ENCODE data around the gene ASAP2. TPM values are rescaled to one million over a fixed set of nuclear protein-coding genes. Genes with fewer than 3 reads are reported as not detected.

Gene ASAP2
- total RNA-seq, 1 experiment from 2014 or later: not detected

DNA sequence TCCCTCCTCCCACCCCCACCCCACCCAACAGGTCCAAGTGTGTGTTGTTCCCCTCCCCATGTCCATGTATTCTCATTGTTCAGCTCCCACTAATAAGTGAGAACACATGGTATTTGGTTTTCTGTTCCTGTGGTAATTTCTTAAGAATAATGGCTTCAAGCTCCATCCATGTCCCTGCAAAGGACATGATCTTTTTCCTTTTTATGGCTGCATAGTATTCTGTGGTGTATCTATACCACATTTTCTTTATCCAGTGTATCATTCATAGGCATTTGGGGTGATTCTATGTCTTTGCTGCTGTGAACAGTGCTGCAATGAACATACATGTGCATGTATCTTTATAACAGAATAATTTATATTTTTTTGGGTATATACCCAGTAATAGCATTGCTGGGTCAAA lies 12.3 kb upstream of the ASAP2 start:
- H2AFZ ChIP-seq (ENCODE audit: low read length): no peak overlapping the region
- no peak overlapping the region for H3K27ac ChIP-seq (ENCODE audit: low read length)
- no peaks in the 10 kb centered on the region for H3K27me3 ChIP-seq (ENCODE audit: low read length)
- H4K20me1 ChIP-seq (ENCODE audit: insufficient read depth, low read depth, low read length): no peaks in the 10 kb centered on the region
- no peak for DNase-seq
- H3K4me3 ChIP-seq (ENCODE audit: low read length): no peak overlapping the region
- H3K4me2 ChIP-seq (ENCODE audit: low read depth, low read length, poor library complexity, severe bottlenecking): no peak overlapping the region
- H3K9me3 ChIP-seq (ENCODE audit: low read length): no peaks in the 10 kb centered on the region
- no peaks in the 10 kb centered on the region for H3K9me2 ChIP-seq (replicated peaks; ENCODE audit: insufficient read depth, low read length)
- H3K36me3 ChIP-seq (ENCODE audit: insufficient read depth, low read length): no peaks in the 10 kb centered on the region
- H3K79me2 ChIP-seq (ENCODE audit: low read length): no peaks in the 10 kb centered on the region
- H3K9ac ChIP-seq (ENCODE audit: low read length): no peak overlapping the region
- no peaks in the 10 kb centered on the region for H3K4me1 ChIP-seq (ENCODE audit: low read length)

DNA sequence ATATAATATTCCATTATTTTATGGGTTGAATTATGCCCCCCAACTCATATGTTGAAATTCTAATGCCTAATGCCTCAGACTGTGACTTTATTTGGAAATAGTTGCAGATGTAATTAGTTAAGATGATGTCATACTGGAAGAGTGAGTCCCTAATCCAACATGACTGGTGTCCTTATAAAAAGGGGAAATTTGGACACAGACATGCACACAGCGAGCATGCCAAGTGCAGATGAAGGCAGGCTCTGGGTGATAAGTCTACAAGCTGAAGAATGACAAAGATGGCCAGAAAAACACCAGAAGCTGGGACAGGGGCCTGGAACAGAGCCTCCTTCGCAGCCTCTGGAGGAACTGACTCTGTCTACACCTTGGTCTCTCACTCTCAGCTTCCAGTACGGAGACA lies 10.0 kb upstream of the ASAP2 start:
- no peaks in the 10 kb centered on the region for H3K9me2 ChIP-seq (replicated peaks; ENCODE audit: insufficient read depth, low read length)
- H3K9me3 ChIP-seq (ENCODE audit: low read length): no peaks in the 10 kb centered on the region
- DNase-seq: no peak
- H3K79me2 ChIP-seq (ENCODE audit: low read length): no peaks in the 10 kb centered on the region
- H2AFZ ChIP-seq (ENCODE audit: low read length): no peak overlapping the region
- H3K36me3 ChIP-seq (ENCODE audit: insufficient read depth, low read length): no peaks in the 10 kb centered on the region
- H3K4me1 ChIP-seq (ENCODE audit: low read length): no peaks in the 10 kb centered on the region
- no peaks in the 10 kb centered on the region for H4K20me1 ChIP-seq (ENCODE audit: insufficient read depth, low read depth, low read length)
- H3K27ac ChIP-seq (ENCODE audit: low read length): no peak overlapping the region
- H3K27me3 ChIP-seq (ENCODE audit: low read length): no peaks in the 10 kb centered on the region
- H3K4me3 ChIP-seq (ENCODE audit: low read length): no peak overlapping the region
- no peak overlapping the region for H3K4me2 ChIP-seq (ENCODE audit: low read depth, low read length, poor library complexity, severe bottlenecking)
- no peak overlapping the region for H3K9ac ChIP-seq (ENCODE audit: low read length)

GRCh38 chr2:9197916-9198315 lies 8.7 kb upstream of the ASAP2 start:
- H3K9me3 ChIP-seq (ENCODE audit: low read length): no peaks in the 10 kb centered on the region
- no peaks in the 10 kb centered on the region for H4K20me1 ChIP-seq (ENCODE audit: insufficient read depth, low read depth, low read length)
- no peak for DNase-seq
- no peak overlapping the region for H3K4me2 ChIP-seq (ENCODE audit: low read depth, low read length, poor library complexity, severe bottlenecking)
- no peaks in the 10 kb centered on the region for H3K79me2 ChIP-seq (ENCODE audit: low read length)
- no peaks in the 10 kb centered on the region for H3K9me2 ChIP-seq (replicated peaks; ENCODE audit: insufficient read depth, low read length)
- no peak overlapping the region for H3K9ac ChIP-seq (ENCODE audit: low read length)
- H3K4me1 ChIP-seq (ENCODE audit: low read length): no peaks in the 10 kb centered on the region
- no peaks in the 10 kb centered on the region for H3K27me3 ChIP-seq (ENCODE audit: low read length)
- no peak overlapping the region for H3K4me3 ChIP-seq (ENCODE audit: low read length)
- H3K36me3 ChIP-seq (ENCODE audit: insufficient read depth, low read length): no peaks in the 10 kb centered on the region
- H3K27ac ChIP-seq (ENCODE audit: low read length): no peak overlapping the region
- no peak overlapping the region for H2AFZ ChIP-seq (ENCODE audit: low read length)

GRCh38 chr2:9199716-9200632 lies 6.6 kb upstream of the ASAP2 start:
- H3K4me3 ChIP-seq (ENCODE audit: low read length): no peak overlapping the region
- H3K79me2 ChIP-seq (ENCODE audit: low read length): no peaks in the 10 kb centered on the region
- H3K4me1 ChIP-seq (ENCODE audit: low read length): no peaks in the 10 kb centered on the region
- H3K4me2 ChIP-seq (ENCODE audit: low read depth, low read length, poor library complexity, severe bottlenecking): no peak overlapping the region
- no peaks in the 10 kb centered on the region for H3K9me2 ChIP-seq (replicated peaks; ENCODE audit: insufficient read depth, low read length)
- no peak overlapping the region for H3K27ac ChIP-seq (ENCODE audit: low read length)
- H4K20me1 ChIP-seq (ENCODE audit: insufficient read depth, low read depth, low read length): no peaks in the 10 kb centered on the region
- no peak overlapping the region for H2AFZ ChIP-seq (ENCODE audit: low read length)
- no peaks in the 10 kb centered on the region for H3K36me3 ChIP-seq (ENCODE audit: insufficient read depth, low read length)
- DNase-seq: no peak
- no peaks in the 10 kb centered on the region for H3K27me3 ChIP-seq (ENCODE audit: low read length)
- H3K9me3 ChIP-seq (ENCODE audit: low read length): no peaks in the 10 kb centered on the region
- no peak overlapping the region for H3K9ac ChIP-seq (ENCODE audit: low read length)

DNA sequence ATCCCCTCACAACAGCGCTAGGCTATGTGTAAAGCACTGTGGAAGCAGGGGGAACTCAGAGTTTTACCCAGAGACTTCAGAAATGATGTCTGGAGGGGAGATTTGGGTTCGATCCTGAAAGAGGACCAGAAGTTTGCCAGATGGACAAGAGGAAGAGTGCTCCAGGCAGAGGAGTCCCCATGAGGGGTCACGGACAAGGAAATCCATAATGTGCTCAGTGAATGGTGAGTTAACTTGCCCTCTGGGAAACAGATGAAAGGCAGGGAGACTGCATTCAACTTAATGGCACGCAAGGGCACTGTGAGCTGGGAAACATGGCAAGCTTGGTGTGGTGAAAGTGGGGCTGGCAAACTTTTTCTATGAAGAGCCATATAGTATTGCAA lies 6.0 kb upstream of the ASAP2 start:
- no peaks in the 10 kb centered on the region for H3K4me1 ChIP-seq (ENCODE audit: low read length)
- no peak overlapping the region for H3K4me3 ChIP-seq (ENCODE audit: low read length)
- no peaks in the 10 kb centered on the region for H3K9me3 ChIP-seq (ENCODE audit: low read length)
- no peak overlapping the region for H3K27ac ChIP-seq (ENCODE audit: low read length)
- no peak for DNase-seq
- no peak overlapping the region for H2AFZ ChIP-seq (ENCODE audit: low read length)
- no peaks in the 10 kb centered on the region for H3K27me3 ChIP-seq (ENCODE audit: low read length)
- no peak overlapping the region for H3K4me2 ChIP-seq (ENCODE audit: low read depth, low read length, poor library complexity, severe bottlenecking)
- no peaks in the 10 kb centered on the region for H3K79me2 ChIP-seq (ENCODE audit: low read length)
- H3K36me3 ChIP-seq (ENCODE audit: insufficient read depth, low read length): no peaks in the 10 kb centered on the region
- no peaks in the 10 kb centered on the region for H3K9me2 ChIP-seq (replicated peaks; ENCODE audit: insufficient read depth, low read length)
- no peak overlapping the region for H3K9ac ChIP-seq (ENCODE audit: low read length)
- no peaks in the 10 kb centered on the region for H4K20me1 ChIP-seq (ENCODE audit: insufficient read depth, low read depth, low read length)

- Histone ChIP-seq H3K9me2 (replicated peaks; ENCODE audit: insufficient read depth, low read length) (no peaks in the 10 kb centered on the region), H2AFZ (ENCODE audit: low read length) (no peak overlapping the region), H3K4me2 (ENCODE audit: low read depth, low read length, poor library complexity, severe bottlenecking) (no peak overlapping the region), H3K27ac (ENCODE audit: low read length) (no peak overlapping the region), H3K4me3 (ENCODE audit: low read length) (no peak overlapping the region), H3K4me1 (ENCODE audit: low read length) (no peaks in the 10 kb centered on the region), H4K20me1 (ENCODE audit: insufficient read depth, low read depth, low read length) (no peaks in the 10 kb centered on the region), H3K36me3 (ENCODE audit: insufficient read depth, low read length) (no peaks in the 10 kb centered on the region), H3K9me3 (ENCODE audit: low read length) (no peaks in the 10 kb centered on the region), H3K9ac (ENCODE audit: low read length) (no peak overlapping the region), H3K27me3 (ENCODE audit: low read length) (no peaks in the 10 kb centered on the region), H3K79me2 (ENCODE audit: low read length) (no peaks in the 10 kb centered on the region)
- no peak for DNase-seq
Measured at GRCh38 chr2:9201185-9201891, 5.3 kb upstream of the ASAP2 start.

DNA sequence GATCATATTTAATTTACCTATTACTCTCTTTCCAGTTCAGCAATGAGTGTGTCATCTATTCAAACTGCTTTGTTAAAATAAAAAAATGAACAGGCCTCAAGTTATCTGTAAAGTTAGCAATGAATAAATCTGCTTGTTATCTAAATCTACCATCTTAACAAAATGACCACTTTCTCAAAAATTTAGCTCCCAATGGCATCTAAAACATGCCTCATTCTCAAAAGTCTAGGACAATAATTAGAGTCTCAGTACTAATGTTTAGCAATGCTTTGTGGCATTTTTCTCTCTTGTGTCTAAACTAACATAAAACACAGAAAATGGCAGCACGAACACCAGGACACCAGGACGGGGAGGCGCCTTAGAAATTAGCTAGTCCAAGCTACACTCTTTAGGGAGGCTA lies 3.6 kb upstream of the ASAP2 start:
- no peaks in the 10 kb centered on the region for H4K20me1 ChIP-seq (ENCODE audit: insufficient read depth, low read depth, low read length)
- no peak overlapping the region for H3K4me2 ChIP-seq (ENCODE audit: low read depth, low read length, poor library complexity, severe bottlenecking)
- H3K79me2 ChIP-seq (ENCODE audit: low read length): no peaks in the 10 kb centered on the region
- H3K9me3 ChIP-seq (ENCODE audit: low read length): no peaks in the 10 kb centered on the region
- no peaks in the 10 kb centered on the region for H3K36me3 ChIP-seq (ENCODE audit: insufficient read depth, low read length)
- no peaks in the 10 kb centered on the region for H3K9me2 ChIP-seq (replicated peaks; ENCODE audit: insufficient read depth, low read length)
- H3K27ac ChIP-seq (ENCODE audit: low read length): no peak overlapping the region
- H3K4me1 ChIP-seq (ENCODE audit: low read length): no peaks in the 10 kb centered on the region
- no peak overlapping the region for H2AFZ ChIP-seq (ENCODE audit: low read length)
- no peaks in the 10 kb centered on the region for H3K27me3 ChIP-seq (ENCODE audit: low read length)
- no peak for DNase-seq
- no peak overlapping the region for H3K4me3 ChIP-seq (ENCODE audit: low read length)
- H3K9ac ChIP-seq (ENCODE audit: low read length): no peak overlapping the region

- DNase-seq: no peak
- H3K4me3 ChIP-seq (ENCODE audit: low read length): no peak overlapping the region
- H3K4me2 ChIP-seq (ENCODE audit: low read depth, low read length, poor library complexity, severe bottlenecking): no peak overlapping the region
- H3K9me3 ChIP-seq (ENCODE audit: low read length): no peaks in the 10 kb centered on the region
- no peaks in the 10 kb centered on the region for H4K20me1 ChIP-seq (ENCODE audit: insufficient read depth, low read depth, low read length)
- no peaks in the 10 kb centered on the region for H3K36me3 ChIP-seq (ENCODE audit: insufficient read depth, low read length)
- no peak overlapping the region for H3K9ac ChIP-seq (ENCODE audit: low read length)
- no peak overlapping the region for H2AFZ ChIP-seq (ENCODE audit: low read length)
- H3K9me2 ChIP-seq (replicated peaks; ENCODE audit: insufficient read depth, low read length): no peaks in the 10 kb centered on the region
- no peaks in the 10 kb centered on the region for H3K4me1 ChIP-seq (ENCODE audit: low read length)
- H3K27ac ChIP-seq (ENCODE audit: low read length): no peak overlapping the region
- H3K27me3 ChIP-seq (ENCODE audit: low read length): no peaks in the 10 kb centered on the region
- H3K79me2 ChIP-seq (ENCODE audit: low read length): no peaks in the 10 kb centered on the region
Measured at GRCh38 chr2:9203876-9204275, 2.7 kb upstream of the ASAP2 start.

Measured in Karpas-422 (cell line).